Sciatic nerve (tissue), 2 donors: ENCODE results near the gene SAMD13. TPM values are rescaled to one million over a fixed set of nuclear protein-coding genes. Genes with fewer than 3 reads are reported as not detected.
"Not testable (repeated sequence)": the region's sequence is repeated elsewhere in the genome, so short reads cannot be mapped to it uniquely, and the experiment has no call there.

ENCODE experiments used
- ATAC-seq: fragments of 200-7000 bp; cut with Tn5 transposase; one replicate; pipeline ENCODE4 v1.9.1; 2020; ENCODE audit warnings: mild to moderate bottlenecking, moderate library complexity
- DNase-seq: peaks from one replicate; pipeline ENCODE4 v3.0.0-alpha.2; 2020; ENCODE audit warnings: low spot score
- intact Hi-C: fragments of 100-400 bp; cut with DNase I; formaldehyde crosslinking; loops from one replicate; pipeline ENCODE4 v1.14.2; 2022
- total RNA-seq: library from RNA; stranded (reverse); fragmentation: NEBNext Ultra II Directional; extraction: Animal tissue kit (Norgen Biotek cat#: 25700); gene quantifications from one replicate; pipeline ENCODE4 v1.2.1, GENCODE V29; 2021
- donor health status: DM: no; HTN: no; CAD: no.
- donor health status: DM: no; HTN: no; CAD: no.

The SAMD13 gene
- total RNA-seq, 1 donor from 2014 or later, result 0.76 TPM

DNA sequence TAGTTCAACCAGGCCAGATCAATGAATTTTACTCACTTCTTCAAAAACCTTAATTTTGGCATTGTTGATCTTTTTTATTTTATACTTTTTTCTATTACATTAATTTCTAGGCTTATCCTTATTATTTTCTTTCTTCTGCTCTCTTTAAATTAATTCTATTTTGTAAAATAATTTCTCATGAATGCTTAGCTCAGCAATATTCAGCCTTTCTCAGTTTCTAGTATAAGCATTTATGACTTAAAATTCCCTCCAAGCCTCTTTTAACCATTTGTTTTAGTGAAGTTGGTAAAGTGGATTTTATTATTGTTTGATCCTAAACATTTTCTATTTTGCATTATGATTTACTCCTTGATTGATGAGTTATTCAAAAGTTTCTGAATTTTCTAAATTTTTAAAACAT, 20.6 kb upstream of the SAMD13 start:
- no peak for ATAC-seq
- no peak for DNase-seq
- intact Hi-C loops, result no loop called here

DNA sequence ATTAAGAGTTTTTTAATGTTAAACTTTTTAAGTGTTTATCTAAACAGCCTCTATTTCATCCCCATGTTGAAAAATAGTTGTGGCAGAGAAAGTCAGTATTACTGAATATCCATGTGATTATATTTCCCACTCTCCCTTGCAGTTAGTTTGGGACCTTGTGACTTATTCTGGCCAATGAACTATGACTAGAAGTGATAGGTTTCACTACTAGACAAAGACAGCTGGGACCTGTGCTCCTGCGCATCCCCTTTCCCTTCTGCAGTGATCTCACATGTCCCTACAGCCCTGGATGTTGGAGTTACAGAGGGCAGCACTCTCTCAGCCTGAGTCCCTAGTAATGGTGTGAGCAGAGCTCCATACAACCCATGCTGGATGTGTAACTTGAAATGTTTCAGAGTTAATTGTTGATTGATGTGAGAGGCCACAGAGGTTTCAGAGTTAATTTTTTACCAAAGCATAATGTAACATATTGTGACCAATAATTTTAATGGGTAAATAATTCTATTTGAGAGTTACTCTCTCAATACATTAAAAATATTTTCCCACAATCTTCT, 18.7 kb upstream of the SAMD13 start:
- DNase-seq, result no peak
- ATAC-seq, result no peak
- intact Hi-C loops, result no loop called here

DNA sequence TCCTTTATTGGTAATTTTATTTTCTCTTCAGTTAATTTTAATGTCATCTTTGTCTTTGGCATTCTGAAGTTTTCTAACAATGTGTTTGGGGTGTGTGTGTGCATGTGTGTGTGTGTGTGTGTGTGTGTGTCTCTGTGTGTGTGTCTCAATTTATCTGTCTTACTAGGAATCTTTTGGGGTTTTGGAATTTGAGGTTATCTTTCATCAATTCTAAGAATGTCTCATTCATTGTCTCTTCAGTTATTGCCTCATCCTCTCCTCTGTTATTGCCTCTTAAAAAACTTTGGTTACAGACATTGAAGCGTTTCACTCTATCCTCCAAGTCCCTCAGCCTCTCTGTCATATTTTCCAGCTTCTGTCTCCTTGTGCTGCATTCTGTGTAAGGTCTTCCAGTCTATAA, 18.1 kb upstream of the SAMD13 start:
- no peak for DNase-seq
- intact Hi-C loops, result no loop called here
- no peak for ATAC-seq

DNA sequence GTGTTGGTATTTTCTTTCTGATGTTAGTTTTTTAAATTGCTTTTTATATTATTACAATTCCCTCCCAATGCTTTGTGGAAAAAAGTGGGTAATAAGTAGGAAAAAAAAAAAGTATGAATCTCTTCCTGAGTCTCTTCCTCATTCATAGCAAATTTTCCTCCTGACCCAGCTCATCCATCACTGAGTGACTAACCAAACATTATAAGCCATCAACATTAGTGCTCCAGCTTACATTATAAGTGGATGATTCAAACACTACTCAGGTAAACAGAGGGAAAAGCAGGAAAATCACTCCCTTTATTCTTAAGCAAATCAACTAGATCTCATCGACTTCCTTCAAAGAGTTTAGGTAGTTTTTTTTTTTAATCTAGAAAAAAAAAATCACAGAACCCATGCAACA, 15.4 kb upstream of the SAMD13 start:
- DNase-seq (no peak), ATAC-seq (no peak)
- intact Hi-C loops, result no loop called here

DNA sequence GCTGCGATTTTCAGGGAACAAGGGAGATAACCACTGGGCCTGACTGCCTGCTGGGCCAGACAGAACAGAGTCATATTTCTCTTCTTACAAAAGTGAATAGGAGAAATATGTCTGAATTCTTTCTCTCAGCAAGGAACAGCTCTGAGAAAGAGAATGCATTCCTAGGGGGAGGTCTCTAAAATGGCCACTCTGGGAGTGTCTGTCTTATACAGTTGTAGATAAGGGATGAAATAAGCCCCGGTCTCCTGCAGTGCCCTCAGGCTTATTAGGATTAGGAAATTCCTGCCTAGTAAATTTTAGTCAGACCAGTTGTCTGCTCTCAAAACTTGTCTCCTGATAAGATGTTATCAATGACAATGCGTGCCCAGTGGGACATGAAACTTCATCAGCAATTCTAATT, 14.1 kb upstream of the SAMD13 start:
- ATAC-seq, intact Hi-C loops, DNase-seq: not testable (repeated sequence)

DNA sequence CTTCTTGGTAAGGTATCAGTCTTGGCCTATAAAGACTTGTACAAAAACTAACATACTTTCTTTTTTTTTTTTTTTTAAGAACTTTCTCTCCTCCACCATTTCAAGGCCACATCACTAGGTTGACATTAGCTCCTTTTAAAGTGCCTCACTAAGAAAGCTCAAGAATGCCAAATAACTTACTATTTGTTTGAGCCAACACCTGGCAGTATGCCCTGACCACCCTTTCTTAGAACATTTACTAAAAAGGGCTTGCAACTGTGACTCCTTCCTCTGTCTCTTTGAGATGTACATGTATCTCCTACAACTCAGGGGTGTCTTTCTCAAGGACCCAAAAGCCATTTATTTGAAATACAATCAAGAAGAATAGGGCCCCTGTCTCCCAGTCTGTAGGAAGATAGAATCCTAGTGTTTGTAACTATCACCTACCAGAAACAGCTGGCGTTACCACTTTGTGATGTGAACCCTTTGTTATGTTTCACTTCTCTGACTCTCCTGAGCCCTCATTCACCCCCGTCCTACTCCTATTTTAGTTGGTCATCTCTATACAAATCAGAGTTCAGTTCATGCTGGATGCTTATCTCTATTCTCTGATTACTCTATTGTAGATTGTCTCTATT, 12.2 kb upstream of the SAMD13 start:
- DNase-seq (no peak), ATAC-seq (no peak)
- intact Hi-C loops, result no loop called here

DNA sequence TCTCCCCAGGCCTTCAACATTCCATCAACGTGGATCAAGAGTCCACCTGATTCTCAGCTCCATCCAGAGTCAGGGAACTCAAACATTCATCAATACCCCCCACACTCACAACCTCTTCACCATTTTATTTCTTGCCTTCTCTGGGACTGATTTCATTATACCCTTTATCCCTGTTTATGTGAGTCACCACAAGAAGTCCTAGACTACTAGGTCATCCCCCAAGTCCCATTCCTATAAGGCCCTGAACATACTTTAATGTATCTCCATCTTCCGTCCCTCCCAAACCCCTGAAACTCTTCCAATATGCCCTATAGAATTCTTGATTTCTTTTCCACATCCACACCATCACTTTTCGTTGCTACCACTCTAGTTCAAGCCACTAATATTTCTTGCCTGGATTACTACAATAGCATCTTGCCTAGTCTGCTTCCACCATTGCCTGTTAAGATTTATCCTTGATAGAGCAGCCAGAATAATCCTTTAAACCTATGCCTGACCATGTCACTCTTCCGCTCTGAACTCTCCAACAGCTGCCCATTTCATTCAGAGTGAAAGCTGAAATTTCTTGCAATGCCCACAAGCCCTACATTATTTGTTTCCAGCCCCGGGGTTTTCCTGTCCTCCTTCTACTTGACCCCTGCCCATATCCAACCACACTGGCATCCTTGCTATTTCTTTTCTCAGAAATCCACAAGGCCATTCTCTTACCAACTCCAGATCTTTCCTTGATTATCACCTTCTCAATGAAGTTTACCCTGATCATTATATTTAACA, 9.4 kb upstream of the SAMD13 start:
- intact Hi-C loops, result no loop called here
- no peak for DNase-seq
- no peak for ATAC-seq

DNA sequence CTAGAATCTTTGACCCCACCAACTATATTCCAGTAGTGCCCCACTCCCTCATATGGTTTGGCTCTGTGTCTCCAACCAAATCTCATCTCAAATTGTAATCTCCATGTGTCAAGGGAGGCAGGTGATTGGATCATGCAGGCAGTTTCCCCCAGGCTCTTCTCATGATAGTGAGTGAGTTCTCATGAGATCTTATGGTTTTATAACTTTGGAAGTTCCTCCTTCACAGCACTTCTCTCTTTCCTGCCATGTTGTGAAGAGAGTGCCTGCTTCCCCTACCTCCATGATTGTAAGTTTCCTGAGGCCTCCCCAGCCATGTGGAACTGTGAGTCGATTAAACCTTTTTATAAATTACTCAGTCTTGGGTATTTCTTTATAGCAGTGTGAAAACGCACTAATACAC, 7.7 kb upstream of the SAMD13 start:
- intact Hi-C loops, result no loop called here
- DNase-seq (no peak), ATAC-seq (no peak)

DNA sequence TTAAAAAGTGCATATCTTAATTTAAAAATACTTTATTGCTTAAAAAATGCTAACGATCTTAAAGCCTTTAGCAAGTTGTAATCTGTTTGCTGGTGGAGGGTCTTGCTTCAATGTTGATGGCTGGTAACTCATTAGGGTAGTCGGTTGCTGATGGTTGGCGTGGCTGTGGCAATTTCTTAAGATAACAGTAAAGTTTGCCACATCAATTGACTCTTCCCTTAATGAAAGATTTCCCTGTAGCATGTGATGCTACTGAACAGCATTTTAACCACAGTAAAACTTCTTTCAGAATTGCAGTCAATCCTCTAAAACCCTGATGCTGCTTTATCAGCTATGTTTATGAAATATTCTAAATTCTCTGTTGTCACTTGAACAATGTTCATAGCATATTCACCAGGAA, 6.8 kb upstream of the SAMD13 start:
- intact Hi-C loops, result no loop called here
- ATAC-seq, result no peak
- DNase-seq, result no peak

DNA sequence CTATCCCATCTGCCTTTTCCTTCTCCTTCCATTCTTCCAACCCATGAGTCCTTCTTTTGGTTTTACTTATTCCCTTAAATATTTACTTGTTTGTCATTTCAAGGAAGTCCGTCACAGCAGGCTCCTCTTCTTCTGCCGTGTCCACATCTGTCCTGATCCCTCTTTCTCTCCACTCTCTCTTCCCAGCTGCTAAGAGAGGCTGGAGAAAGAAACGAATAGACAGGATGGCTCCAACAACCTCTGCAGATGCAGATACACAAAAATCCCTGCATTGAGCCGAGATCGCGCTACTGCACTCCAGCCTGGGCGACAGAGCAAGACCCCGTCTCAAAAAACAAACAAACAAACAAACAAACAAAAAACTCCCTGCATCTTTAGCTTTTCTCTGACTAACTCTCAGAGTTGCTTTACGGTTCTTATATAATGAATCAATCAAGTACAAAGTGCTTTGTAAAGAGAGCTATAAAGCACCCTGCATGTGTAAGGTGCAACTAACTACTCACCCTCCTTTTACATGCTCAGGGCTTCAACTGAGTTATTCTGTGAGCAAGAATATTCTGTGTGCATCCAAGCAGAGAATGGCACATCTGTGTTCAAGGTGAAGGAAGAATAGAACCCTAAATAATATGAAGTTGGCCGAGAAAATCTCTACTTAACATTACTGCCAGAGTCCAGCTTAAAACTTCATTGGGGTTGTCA, 3.8 kb upstream of the SAMD13 start:
- intact Hi-C loops, result no loop called here
- no peak for ATAC-seq
- DNase-seq, result no peak

DNA sequence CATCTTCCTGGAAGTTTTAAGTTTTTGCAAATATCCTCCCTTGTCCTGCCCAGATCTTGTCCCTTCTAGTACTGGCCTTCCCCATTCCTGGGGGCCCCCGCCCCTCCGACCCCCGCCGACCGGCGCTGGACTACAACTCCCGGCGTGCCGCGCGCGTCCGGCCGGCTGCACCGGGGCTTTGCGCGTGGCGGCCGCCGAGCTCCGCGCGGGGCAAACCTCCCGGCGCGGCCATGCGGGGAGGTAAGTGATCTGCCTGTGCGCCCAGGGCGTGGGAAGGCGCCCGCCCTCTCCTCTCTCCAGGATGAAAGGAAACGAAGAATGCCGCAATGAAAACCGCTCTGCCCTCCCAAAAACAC, 3.2 kb upstream of the SAMD13 start:
- DNase-seq (peak; percentile 71), ATAC-seq (peak; percentile 85)
- intact Hi-C loops, result no loop called here

DNA sequence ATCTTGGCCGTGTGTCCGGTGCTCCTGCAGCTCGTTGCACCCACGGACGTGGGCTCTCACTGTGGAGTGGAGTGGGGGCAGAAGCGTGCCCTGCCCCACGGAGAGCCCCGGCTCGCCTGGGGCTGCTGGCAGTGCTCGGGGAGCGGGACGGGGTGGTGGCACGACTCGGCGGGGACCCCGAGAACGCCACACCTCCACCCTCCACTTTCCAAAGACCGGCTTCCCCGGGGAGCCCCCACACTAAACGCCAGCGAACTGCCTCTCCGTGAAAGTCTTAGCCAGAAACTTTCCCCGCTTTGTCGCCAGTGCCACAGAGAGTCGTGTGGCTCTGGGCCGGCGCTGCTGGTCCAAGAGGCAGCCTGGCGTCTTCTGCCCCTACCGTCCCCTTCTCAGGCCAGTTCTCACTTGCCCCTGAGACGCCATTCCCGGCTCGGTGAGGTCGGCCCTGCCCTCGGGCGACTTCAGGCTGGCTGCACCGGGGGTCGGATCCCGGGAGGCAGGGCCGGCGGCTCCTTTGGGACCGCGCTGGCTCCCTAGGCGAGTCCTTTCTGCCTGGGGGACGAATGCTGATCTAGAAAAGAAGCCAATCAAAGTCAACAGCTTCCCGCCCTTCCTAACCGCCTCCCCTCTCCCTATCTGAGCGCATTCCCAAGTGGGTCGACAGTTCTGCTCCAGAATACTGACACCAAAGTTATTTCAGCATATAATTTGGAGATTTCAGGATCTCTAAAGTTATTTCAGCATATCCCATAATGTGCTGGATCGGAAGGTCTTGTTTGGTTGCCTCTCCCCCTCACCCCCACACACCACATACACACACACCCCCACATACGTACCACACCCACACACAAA, 2.6 kb upstream of the SAMD13 start:
- ATAC-seq, result peak; percentile 70
- DNase-seq, result peak; percentile 64
- intact Hi-C loops, result no loop called here

DNA sequence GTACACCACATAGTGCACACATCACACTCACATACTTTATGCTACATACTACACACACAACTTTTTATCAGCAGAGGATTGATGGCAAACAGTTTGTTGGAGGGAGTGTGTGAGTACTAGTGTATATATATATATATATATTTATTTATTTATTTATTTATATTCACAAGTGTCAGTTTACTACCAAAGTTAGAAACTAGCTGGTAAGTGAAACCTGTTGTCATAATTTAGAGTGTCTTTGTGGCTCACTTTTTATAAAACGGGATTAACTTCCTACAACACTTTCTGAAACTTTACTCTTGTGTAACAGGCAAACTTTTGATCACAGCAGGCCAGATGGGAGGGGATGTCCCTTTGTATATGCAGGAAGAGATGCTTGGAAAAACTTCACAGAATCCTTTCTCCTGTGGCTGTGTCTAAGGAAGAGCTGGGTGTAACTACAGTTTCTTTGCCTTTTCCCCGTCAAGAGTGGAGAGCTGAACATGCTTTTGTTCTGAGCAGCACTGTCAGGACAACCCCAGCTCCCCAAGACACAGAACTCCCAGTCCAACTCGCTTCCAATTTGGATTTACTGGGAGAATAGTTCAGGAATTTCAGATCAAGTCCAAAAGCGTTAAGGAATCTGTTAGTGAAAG, 1.9 kb upstream of the SAMD13 start:
- DNase-seq, result no peak
- ATAC-seq, result no peak
- intact Hi-C loops, result no loop called here

DNA sequence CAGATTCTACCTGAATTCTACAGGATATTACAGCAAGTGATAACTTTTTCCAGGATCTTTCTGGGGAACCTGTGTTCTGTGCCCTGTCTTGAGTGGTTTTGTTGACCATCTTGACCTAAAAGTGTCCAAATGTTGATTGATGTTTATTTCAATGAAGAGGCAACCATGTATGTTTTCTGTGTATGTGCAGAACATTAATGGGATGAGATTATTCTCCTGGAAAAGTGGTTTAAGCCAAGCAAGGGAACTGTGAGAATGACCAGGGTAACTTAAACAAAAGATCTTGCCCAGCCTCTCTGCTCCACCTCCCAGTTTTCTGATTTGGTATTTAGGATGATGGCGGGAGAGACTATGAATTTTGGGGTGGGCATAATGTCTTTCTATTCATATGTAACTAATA, 1.0 kb upstream of the SAMD13 start:
- intact Hi-C loops, result no loop called here
- ATAC-seq, result no peak

DNA sequence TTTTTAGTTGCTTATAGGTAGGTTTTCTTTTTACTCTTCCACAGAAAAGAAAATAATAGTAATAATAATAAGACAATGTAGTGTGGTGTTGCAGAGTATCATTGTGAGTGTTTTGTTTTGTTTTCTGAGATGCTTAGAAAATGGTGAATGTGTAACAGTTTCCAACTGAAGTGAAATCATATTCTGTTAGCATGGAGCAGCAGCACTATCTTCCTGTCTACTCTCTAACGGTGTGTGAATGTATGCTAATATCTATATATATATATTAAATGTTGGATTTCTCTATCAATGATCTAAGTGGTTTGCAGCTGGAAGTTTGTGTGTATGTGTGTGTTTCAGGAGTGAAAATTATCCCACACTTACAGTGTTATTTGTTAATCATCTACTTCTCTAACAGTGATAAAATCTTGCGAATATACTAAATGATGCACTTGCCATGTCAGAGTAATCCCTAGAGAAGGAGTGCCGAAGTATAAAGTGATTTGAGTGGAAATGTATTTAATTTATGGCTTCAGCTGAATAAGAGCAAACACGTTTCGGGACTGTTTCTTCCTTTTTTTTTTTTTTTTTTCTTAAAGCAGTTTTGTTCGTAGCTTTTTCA, 377 bp downstream of the SAMD13 start:
- intact Hi-C loops, result no loop called here
- ATAC-seq (no peak), DNase-seq (no peak)

More for the DNA sequence above, 1.0 kb upstream of the SAMD13 start:
- DNase-seq, result no peak

DNA sequence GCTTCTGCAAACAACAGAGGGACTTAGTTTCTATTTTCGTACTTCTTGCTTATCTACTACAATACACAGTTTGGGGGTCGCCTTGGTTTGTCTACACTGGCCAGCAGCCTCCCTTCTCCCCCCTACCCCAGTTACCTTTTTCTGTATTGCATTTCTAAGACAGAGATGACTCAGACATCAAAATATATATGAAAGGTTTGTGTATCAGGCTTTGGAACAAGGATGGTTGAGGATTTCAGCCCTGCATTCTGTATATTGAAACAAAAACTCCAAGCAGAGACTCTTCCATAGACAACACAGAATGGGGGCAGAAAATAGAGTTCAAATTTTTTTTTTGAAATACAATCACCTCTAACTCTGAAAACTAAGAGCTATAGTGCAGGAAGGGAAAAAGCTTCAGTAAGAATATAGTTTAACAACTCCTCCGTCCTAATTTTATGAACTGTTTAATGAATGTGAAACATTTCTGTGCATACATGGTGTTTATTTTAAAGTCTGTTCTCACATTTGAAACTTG, 1.9 kb downstream of the SAMD13 start:
- ATAC-seq (no peak), DNase-seq (no peak)
- intact Hi-C loops, result no loop called here

DNA sequence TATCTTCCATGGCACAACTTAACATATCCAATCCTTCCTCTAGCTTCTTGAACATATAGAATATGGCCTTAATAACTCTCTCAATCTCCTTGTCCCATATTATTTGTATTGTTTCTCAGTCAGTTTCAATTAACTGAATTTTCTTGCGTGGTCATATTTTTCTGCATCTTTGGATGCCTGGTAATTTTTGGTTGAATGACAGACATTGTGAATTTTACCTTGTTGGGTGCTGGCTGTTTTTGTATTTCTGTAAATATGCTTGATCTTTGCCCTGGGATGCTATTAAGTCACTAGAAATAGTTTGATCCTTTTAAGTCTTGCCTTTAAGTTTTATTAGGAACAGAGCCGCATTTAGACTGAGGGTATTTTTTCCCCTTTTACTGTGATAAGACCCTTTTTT, 5.9 kb downstream of the SAMD13 start:
- intact Hi-C loops, result no loop called here
- ATAC-seq (no peak), DNase-seq (no peak)

DNA sequence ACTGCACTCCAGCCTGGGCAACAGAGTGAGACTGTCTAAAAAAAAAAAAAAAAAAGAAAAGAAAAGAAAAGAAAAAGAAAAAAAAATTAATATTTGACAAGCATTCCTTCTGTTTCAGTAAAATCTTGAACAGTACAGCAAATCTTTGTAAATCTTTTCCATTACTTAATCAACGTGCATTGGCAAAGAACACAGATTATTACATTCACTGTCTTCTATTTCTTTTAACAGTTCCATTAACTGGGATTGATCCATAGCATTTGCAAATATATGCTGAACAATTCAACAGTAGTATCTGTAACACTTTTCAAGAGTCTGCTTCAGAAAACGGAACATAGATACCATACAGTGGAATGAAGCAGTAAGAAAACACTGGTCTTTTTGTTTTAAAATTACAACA, 9.8 kb downstream of the SAMD13 start:
- ATAC-seq, result no peak
- intact Hi-C loops, result no loop called here

More for the DNA sequence above, 9.8 kb downstream of the SAMD13 start:
- DNase-seq, result no peak
